Ishikawa (cell line): ENCODE data around the gene CHAC1.
A peak's percentile ranks its signal among the peaks of the same experiment; 100 is the strongest.

ENCODE experiments used
- CEBPB ChIP-seq: IDR thresholded peaks from 2 replicates; pipeline ENCODE4 v1.6.1; 2012
- CREB1 ChIP-seq: IDR thresholded peaks from 2 replicates; pipeline ENCODE4 v1.6.1; 2012; ENCODE audit warnings: low read depth
- EGR1 ChIP-seq: IDR thresholded peaks from 2 replicates; pipeline ENCODE4 v1.6.1; 2012
- EP300 ChIP-seq: IDR thresholded peaks from 2 replicates; pipeline ENCODE4 v1.6.1; 2012; ENCODE audit warnings: borderline replicate concordance
- FOXM1 ChIP-seq: IDR thresholded peaks from 2 replicates; pipeline ENCODE4 v1.6.1; 2012; ENCODE audit warnings: low read depth, borderline replicate concordance
- NFIC ChIP-seq: IDR thresholded peaks from 2 replicates; pipeline ENCODE4 v1.6.1; 2012
- RAD21 ChIP-seq: IDR thresholded peaks from 2 replicates; pipeline ENCODE4 v1.6.1; 2012; ENCODE audit warnings: low read depth
- TAF1 ChIP-seq: IDR thresholded peaks from 2 replicates; pipeline ENCODE4 v1.6.1; 2012; ENCODE audit warnings: low read depth, mild to moderate bottlenecking
- TCF12 ChIP-seq: IDR thresholded peaks from 2 replicates; pipeline ENCODE4 v1.6.1; 2012; ENCODE audit warnings: low read depth
- TEAD4 ChIP-seq: IDR thresholded peaks from 2 replicates; pipeline ENCODE4 v1.6.1; 2012
- YY1 ChIP-seq: IDR thresholded peaks from 2 replicates; pipeline ENCODE4 v1.6.1; 2012; ENCODE audit warnings: low read depth
- ZBTB7A ChIP-seq: IDR thresholded peaks from 2 replicates; pipeline ENCODE4 v1.6.1; 2012; ENCODE audit warnings: low read depth
- TF ChIP-seq, protein P1 (sequence below): IDR thresholded peaks from 2 replicates; pipeline ENCODE4 v1.6.1; 2012
- TF ChIP-seq, protein P2 (sequence below): IDR thresholded peaks from 2 replicates; pipeline ENCODE4 v1.6.1; 2012; ENCODE audit warnings: low read depth, mild to moderate bottlenecking
- TF ChIP-seq, protein P3 (sequence below): IDR thresholded peaks from 2 replicates; pipeline ENCODE4 v1.6.1; 2012

The CHAC1 gene

DNA sequence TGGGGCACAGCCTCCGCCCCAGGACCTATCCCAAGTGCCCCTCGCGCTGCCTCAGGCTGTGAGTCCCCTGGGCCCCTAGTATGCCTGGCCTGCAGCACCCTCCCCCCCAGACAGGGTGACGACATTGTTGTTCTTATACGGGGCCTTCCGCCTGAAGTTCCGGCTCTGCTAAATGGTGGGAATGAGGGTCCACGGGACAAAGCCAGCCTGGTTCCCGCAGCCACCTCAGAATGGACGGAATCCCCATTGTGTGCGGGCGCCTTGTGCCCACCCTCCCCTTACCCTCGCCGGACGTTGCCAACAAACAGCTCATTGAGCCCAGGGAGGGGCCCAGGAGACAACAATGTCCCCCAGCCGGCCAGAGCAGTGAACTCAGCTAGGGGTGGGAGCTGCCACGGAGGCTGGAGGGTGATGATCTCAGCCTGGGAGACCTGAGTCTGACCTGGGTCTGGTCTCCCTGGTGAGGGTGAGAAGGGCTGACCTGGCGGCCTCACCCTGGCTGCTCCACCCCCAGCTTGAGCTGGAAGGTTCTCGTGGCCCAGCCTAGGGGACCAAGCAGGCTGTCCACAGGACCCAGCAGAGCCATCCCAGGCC lies 34.4 kb upstream of the CHAC1 start:
- TF ChIP-seq CEBPB: no peak
- no peak for TF ChIP-seq YY1
- no peak for TF ChIP-seq TEAD4
- TF ChIP-seq TCF12: no peak
- no peak for TF ChIP-seq EP300
- no peak for TF ChIP-seq RAD21
- no peak for TF ChIP-seq NFIC
- TF ChIP-seq EGR1: no peak
- TF ChIP-seq, protein P1, sequence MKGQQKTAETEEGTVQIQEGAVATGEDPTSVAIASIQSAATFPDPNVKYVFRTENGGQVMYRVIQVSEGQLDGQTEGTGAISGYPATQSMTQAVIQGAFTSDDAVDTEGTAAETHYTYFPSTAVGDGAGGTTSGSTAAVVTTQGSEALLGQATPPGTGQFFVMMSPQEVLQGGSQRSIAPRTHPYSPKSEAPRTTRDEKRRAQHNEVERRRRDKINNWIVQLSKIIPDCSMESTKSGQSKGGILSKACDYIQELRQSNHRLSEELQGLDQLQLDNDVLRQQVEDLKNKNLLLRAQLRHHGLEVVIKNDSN: no peak
- TF ChIP-seq TAF1: no peak
- TF ChIP-seq, protein P2, sequence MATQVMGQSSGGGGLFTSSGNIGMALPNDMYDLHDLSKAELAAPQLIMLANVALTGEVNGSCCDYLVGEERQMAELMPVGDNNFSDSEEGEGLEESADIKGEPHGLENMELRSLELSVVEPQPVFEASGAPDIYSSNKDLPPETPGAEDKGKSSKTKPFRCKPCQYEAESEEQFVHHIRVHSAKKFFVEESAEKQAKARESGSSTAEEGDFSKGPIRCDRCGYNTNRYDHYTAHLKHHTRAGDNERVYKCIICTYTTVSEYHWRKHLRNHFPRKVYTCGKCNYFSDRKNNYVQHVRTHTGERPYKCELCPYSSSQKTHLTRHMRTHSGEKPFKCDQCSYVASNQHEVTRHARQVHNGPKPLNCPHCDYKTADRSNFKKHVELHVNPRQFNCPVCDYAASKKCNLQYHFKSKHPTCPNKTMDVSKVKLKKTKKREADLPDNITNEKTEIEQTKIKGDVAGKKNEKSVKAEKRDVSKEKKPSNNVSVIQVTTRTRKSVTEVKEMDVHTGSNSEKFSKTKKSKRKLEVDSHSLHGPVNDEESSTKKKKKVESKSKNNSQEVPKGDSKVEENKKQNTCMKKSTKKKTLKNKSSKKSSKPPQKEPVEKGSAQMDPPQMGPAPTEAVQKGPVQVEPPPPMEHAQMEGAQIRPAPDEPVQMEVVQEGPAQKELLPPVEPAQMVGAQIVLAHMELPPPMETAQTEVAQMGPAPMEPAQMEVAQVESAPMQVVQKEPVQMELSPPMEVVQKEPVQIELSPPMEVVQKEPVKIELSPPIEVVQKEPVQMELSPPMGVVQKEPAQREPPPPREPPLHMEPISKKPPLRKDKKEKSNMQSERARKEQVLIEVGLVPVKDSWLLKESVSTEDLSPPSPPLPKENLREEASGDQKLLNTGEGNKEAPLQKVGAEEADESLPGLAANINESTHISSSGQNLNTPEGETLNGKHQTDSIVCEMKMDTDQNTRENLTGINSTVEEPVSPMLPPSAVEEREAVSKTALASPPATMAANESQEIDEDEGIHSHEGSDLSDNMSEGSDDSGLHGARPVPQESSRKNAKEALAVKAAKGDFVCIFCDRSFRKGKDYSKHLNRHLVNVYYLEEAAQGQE: no peak
- no peak for TF ChIP-seq CREB1
- no peak; the same call in 1 of the 2 replicates for TF ChIP-seq ZBTB7A
- TF ChIP-seq FOXM1: no peak
- TF ChIP-seq, protein P3, sequence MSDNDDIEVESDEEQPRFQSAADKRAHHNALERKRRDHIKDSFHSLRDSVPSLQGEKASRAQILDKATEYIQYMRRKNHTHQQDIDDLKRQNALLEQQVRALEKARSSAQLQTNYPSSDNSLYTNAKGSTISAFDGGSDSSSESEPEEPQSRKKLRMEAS: no peak

DNA sequence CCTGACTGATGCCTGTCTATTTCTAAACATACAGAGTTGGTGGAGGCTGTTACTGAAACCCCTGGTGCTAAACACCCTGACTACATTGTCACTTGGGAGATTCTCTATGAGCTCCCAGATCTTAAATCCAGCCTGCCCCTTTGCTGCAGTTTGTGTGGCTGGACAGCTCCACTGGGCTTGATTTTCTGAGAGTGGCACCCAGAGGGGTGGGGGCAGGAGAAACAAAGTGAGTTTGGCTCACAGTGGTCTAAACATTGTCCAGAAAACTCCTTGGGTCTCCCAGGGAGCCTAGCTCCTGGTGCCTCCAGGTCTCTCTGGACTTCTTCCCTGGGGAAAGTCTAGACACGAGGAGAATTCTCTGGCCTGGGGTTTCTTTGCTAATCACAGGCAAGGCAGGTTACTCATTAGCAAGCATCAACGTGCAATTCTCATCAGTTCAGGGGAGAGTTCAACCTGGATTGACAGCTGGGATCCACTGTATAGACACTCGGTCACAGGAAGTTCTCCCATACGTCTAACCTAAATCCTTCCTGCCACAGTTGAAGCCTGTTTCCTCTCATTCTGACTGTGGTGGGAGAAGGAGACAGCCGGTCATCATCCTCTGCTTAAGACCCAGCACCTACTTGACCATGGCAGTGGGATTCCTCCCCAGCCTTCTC lies 31.2 kb upstream of the CHAC1 start:
- TF ChIP-seq, protein P2: peak; percentile 69; the same call in 1 of the 2 replicates
- TF ChIP-seq CREB1 (no peak), CEBPB (no peak), EP300 (no peak)

DNA sequence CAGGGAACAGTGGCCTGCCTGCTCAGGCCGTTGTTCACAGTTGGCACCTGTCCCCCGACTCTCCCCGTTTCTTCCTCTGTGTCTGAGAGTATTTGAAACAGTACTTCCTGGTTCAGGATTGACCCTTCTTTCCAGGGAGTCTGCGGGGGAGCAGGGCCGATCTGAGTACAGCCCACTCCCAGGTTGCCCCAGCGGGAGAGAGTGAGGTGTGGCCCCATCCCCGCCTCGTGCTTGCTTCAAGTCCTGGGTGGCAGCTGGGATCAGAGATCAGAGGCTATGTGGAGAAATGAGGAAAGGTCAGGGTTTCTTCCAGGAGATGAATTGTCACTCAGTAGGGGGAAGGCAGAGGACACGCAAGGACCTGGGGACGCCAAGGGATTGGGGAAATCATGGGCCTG lies 30.7 kb upstream of the CHAC1 start:
- TF ChIP-seq TEAD4 (no peak), EP300 (no peak), FOXM1 (no peak), CREB1 (no peak), ZBTB7A (no peak), CEBPB (no peak), TCF12 (no peak), EGR1 (no peak), YY1 (no peak), RAD21 (no peak), TAF1 (no peak), NFIC (no peak)
- TF ChIP-seq, protein P1: no peak
- TF ChIP-seq, protein P3: no peak
- TF ChIP-seq, protein P2: no peak

DNA sequence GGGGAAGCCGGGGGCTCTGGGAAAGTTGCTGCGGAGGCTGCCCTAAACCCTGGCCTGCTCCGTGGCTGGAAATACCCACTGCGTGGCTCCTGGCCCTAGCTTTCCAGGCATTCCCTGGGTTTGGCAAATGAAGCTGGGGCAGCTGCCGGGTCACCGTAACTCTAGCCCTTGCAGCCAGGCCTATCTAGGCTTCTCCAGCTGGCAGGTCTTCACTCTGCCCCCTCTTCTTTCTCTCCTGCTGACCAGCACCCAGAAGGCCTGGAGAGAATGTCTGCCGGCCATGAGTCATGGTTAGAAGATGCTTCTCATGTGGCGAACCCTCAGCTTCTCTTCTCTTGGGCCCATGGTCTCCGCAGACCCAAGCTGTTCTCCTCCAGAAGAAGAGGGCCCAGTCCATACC lies 29.7 kb upstream of the CHAC1 start:
- TF ChIP-seq YY1 (no peak), EGR1 (no peak), RAD21 (no peak), TCF12 (no peak), CEBPB (no peak), EP300 (no peak), TAF1 (no peak), FOXM1 (no peak), TEAD4 (no peak), NFIC (no peak), CREB1 (no peak), ZBTB7A (no peak)
- TF ChIP-seq, protein P3: no peak
- TF ChIP-seq, protein P1: no peak
- TF ChIP-seq, protein P2: no peak
